Cardiac fibroblast (primary cell): Measurements from ENCODE around the gene IFT25.
A peak's percentile ranks its signal among the peaks of the same experiment; 100 is the strongest.

Experiments used
- DNase-seq, 2 donors: peaks; one replicate each; pipeline versions ENCODE4 v3.0.0 to v3.0.0-alpha.2; 2010; ENCODE audit warnings: low read depth in 2 of 2
- H3K4me3 ChIP-seq, 2 donors: replicated peaks in 1 of 2; 1 replicate in 1 of 2; 2 replicates in 1 of 2; pipeline ENCODE4 v1.5.1; 2011; ENCODE audit warnings: low read depth in 2 of 2, low read length in 2 of 2, mild to moderate bottlenecking in 2 of 2, moderate library complexity in 1 of 2
- TF ChIP-seq, protein P1 (sequence below): IDR thresholded peaks from one replicate; pipeline ENCODE4 v1.5.1; 2011; ENCODE audit warnings: low read depth, mild to moderate bottlenecking, low read length, inconsistent platforms

The IFT25 gene

DNA sequence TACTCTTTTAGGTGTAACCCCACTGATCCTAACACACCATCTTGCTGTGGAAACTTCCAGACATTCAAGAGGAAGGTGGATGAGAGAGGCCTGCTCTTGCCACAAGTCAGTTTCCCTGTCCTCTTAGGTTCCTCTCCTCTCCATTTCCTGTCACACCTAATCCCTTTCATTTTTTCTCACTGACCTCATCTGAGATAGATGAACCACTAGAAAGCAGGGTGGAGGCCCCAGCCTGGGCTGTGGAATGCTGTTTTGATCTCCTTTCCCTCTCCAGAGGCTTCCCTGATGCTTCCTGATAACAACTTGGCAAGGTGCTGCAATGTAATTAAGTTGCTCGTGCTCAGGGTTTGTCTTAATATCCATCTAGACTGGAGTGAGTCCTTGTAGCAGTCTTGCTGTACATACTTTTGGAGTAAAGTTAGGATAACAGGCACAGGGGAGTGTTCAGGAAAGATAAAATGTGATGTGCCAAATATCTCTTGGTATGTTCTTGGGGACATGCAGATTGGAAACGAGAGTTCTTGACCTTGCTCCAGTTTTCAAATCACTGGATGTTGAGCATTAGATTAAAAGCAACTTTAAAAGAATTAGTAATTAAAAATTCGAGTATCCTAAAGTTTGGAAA lies 11.8 kb upstream of the IFT25 start:
- peak; percentile 35 to 61 for DNase-seq
- H3K4me3 ChIP-seq, result no peak overlapping the region

DNA sequence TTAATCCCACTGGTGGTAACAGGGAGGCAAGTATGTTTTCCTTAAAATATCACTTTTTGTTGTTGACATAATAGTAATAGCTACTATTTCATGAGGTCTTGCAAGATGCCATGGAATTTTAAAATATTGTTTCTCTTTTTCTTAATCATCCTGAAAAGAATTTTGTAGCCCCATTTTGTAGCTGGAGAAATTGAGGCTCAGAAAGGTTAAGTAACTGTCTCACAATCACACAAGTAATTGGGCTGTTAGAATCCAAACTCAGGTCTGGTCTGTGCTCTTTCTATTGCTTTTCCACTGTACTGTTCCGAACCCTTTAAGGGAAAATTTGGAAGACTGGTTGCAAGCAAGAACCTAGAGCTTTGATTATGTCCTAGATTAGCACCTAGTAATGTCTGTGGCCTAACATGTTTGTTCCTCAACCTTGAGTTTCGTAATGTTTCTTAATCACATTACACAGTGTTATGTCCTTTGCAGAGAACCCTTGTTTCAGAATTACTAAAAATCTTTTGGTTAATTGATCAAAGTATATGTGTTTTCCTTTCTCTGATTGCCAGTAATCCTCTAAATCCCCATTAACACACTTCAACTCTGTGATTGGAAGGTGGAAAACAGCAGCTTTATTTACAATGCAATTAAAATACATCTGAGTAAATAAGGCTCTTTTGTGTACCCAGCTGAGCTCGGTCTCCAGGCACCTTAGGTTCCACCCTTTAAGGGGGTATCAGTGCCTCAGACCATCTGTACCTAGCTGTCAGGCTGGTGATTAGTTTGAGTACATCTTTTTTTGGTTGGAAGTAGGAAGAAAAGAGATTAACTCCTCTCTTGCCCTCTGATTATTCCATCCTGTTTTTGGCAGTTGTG lies 11.0 kb upstream of the IFT25 start:
- TF ChIP-seq, protein P1, sequence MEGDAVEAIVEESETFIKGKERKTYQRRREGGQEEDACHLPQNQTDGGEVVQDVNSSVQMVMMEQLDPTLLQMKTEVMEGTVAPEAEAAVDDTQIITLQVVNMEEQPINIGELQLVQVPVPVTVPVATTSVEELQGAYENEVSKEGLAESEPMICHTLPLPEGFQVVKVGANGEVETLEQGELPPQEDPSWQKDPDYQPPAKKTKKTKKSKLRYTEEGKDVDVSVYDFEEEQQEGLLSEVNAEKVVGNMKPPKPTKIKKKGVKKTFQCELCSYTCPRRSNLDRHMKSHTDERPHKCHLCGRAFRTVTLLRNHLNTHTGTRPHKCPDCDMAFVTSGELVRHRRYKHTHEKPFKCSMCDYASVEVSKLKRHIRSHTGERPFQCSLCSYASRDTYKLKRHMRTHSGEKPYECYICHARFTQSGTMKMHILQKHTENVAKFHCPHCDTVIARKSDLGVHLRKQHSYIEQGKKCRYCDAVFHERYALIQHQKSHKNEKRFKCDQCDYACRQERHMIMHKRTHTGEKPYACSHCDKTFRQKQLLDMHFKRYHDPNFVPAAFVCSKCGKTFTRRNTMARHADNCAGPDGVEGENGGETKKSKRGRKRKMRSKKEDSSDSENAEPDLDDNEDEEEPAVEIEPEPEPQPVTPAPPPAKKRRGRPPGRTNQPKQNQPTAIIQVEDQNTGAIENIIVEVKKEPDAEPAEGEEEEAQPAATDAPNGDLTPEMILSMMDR, result no peak
- DNase-seq, result peak in 1 of 2 donors; percentile 30
- no peak overlapping the region for H3K4me3 ChIP-seq

More for the DNA sequence above, 11.8 kb upstream of the IFT25 start:
- TF ChIP-seq, protein P1, result no peak

DNA sequence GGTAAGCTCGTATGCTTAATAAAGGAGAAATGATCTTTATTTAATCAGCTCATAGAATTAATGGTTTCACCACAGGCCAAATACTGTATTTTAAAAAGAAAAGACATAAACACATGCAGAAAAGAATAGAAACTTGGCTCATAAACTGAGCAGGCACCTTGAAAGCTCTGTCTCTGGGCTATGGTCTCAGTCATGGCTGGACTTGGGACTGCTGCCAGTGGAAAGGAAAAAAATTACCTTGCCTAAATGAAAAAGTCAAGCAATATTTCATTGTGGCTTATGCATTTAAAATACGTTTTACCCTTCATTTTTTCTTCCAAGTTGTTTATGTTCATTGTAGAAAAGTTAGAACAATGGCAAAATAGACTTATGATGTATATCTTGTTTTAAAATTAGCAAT lies 8.6 kb upstream of the IFT25 start:
- TF ChIP-seq, protein P1, result no peak
- DNase-seq, result no peak
- no peak overlapping the region for H3K4me3 ChIP-seq

DNA sequence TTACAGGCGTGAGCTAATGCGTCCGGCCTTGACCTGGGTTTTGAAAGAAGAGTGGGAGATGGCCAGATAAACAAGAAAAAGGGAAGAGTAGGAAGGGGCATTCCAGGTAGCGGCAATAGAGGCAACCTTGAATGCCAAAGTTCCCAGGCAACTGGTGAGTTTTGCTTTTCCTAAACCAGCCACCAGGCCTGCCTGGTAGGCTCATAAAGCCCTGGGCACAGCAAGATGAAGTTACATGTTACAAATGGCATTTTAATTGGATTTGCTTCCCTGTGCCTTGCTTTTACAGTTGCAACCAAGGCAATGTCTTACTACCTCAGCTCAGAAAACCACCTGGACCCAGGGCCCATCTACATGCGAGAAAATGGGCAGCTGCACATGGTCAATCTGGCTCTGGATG lies 6.2 kb upstream of the IFT25 start:
- TF ChIP-seq, protein P1, result no peak
- no peak overlapping the region for H3K4me3 ChIP-seq
- DNase-seq, result no peak

DNA sequence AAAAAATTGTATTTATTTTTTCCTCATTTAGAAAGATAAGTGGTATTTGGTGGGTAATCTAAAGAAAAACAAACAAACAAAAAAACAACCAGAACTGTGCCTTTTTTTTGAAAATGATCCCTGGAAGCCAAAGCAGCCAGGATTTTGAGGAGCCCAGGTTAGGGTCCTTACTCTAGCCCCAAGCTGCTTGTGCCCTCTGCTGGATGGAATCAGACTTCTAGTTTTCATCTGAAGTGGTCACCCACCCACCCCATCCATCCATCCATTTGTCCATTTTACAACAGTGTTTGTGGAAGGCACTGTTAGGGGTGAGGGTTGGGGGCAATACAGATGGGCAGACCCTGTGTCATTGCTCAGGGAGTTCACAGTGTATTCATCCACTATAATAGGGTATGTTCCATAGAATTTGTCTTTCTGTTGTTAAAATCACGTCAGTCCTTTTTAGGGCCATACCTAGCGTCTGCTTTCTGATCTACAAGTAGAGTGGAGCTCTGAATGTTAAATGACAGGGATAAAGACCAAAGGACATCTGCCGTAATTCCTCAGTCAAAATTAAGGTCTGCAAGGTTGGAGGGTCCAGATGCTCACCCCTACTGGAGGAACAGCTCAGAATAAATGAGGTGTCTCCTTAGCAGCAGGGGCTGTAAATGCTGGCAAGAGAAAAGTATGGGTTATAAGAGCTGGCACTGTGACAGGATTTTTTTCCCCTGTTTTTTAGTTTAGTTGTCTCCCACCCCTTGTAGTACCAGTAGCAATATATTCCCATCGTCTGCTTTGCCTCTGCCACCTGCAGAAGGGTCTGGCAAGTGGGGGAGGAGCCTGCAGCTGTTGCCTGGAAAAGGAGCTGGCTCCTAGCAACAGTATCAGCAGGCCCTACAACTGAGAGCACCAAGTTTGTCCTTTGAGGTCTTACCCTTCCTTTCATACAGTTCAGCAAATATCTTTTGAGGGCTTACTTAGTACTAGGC lies 3.8 kb upstream of the IFT25 start:
- no peak overlapping the region for H3K4me3 ChIP-seq
- peak; percentile 59 to 69 for DNase-seq
- TF ChIP-seq, protein P1, result peak; percentile 49

DNA sequence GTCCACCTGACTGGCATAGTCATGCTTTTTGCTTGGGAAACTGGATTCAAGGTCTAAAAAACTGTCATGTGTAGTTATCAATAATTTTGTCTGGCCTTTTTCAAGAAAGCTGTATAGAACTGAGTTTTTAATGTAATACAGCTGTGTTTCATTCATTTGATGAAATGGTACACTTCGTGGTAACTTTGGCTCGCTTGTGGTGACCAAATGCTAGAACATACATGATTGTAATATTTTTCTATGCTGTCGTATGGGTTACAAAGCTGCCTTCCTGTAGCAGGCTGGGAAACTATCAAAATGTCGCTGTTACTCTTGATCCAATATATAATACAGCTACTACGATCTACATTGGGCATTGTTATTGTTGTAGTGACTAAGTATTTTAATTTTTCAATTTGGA lies 2.8 kb upstream of the IFT25 start:
- DNase-seq, result no peak
- TF ChIP-seq, protein P1, result no peak
- no peak overlapping the region for H3K4me3 ChIP-seq
